ENCODE measurements around the gene LARGE1. TPM values are rescaled to one million over a fixed set of nuclear protein-coding genes. Genes with fewer than 3 reads are reported as not detected.

The LARGE1 gene
- total RNA-seq, 1 donor = 22.8 TPM

- H4K20me1 ChIP-seq (ENCODE audit: insufficient read depth, low read length) = no peaks in the 10 kb centered on the region
Observed at GRCh38 chr22:33270596-33270995, 649.7 kb downstream of the LARGE1 start.

DNA sequence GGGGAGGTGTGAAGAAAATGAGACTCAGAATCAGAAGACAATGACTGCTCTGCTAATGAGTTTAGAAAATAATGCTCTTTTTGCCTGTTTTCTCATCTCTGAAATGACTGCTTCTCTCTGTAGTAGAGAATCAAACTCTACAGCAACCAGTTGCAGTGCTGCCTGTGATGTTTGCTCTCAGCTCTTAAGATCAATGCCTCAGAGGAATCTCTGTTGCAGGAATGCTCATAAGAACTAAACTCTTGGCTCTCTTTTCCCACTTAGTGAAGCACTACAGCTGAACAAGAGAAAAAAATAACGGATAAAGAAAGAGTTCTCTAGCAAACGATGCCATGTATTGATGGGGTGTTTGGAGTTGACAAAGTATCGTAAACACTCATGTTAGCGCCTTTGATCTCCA lies 658.6 kb downstream of the LARGE1 start:
- DNase-seq (ENCODE audit: insufficient read length, low spot score, missing footprints) = peak; percentile 73
- H3K4me3 ChIP-seq (ENCODE audit: insufficient read depth, low read length) = no peak overlapping the region
- H3K36me3 ChIP-seq (ENCODE audit: insufficient read depth, low read length) = no peaks in the 10 kb centered on the region
- H3K79me2 ChIP-seq (ENCODE audit: insufficient read depth, low read length) = no peaks in the 10 kb centered on the region
- H3K9me3 ChIP-seq (ENCODE audit: low read depth, low read length) = no peaks in the 10 kb centered on the region
- no peaks in the 10 kb centered on the region for H3K4me1 ChIP-seq (ENCODE audit: insufficient read depth, low read length)
- no peak overlapping the region for H2AFZ ChIP-seq (ENCODE audit: low read length)
- no peaks in the 10 kb centered on the region for H4K20me1 ChIP-seq (ENCODE audit: insufficient read depth, low read length)
- H3K4me2 ChIP-seq (ENCODE audit: insufficient read depth, low read length) = no peak overlapping the region
- TF ChIP-seq, protein P1, sequence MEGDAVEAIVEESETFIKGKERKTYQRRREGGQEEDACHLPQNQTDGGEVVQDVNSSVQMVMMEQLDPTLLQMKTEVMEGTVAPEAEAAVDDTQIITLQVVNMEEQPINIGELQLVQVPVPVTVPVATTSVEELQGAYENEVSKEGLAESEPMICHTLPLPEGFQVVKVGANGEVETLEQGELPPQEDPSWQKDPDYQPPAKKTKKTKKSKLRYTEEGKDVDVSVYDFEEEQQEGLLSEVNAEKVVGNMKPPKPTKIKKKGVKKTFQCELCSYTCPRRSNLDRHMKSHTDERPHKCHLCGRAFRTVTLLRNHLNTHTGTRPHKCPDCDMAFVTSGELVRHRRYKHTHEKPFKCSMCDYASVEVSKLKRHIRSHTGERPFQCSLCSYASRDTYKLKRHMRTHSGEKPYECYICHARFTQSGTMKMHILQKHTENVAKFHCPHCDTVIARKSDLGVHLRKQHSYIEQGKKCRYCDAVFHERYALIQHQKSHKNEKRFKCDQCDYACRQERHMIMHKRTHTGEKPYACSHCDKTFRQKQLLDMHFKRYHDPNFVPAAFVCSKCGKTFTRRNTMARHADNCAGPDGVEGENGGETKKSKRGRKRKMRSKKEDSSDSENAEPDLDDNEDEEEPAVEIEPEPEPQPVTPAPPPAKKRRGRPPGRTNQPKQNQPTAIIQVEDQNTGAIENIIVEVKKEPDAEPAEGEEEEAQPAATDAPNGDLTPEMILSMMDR (IDR thresholded peaks at IDR 0.05; ENCODE audit: extremely low read depth, low read depth, low read length) = no peak
- no peak overlapping the region for H3K27ac ChIP-seq (ENCODE audit: low read depth, low read length)
- H3K27me3 ChIP-seq (ENCODE audit: insufficient read depth, low read length) = no peaks in the 10 kb centered on the region

More at GRCh38 chr22:33270596-33270995, 649.7 kb downstream of the LARGE1 start:
- no peak overlapping the region for H3K4me2 ChIP-seq (ENCODE audit: insufficient read depth, low read length)
- H2AFZ ChIP-seq (ENCODE audit: low read length) = no peak overlapping the region
- H3K4me3 ChIP-seq (ENCODE audit: insufficient read depth, low read length) = no peak overlapping the region
- H3K36me3 ChIP-seq (ENCODE audit: insufficient read depth, low read length) = no peaks in the 10 kb centered on the region
- no peaks in the 10 kb centered on the region for H3K4me1 ChIP-seq (ENCODE audit: insufficient read depth, low read length)
- no peak overlapping the region for H3K27ac ChIP-seq (ENCODE audit: low read depth, low read length)
- no peaks in the 10 kb centered on the region for H3K27me3 ChIP-seq (ENCODE audit: insufficient read depth, low read length)
- DNase-seq (ENCODE audit: insufficient read length, low spot score, missing footprints) = no peak
- TF ChIP-seq, protein P1 (IDR thresholded peaks at IDR 0.05; ENCODE audit: extremely low read depth, low read depth, low read length) = no peak
- no peaks in the 10 kb centered on the region for H3K9me3 ChIP-seq (ENCODE audit: low read depth, low read length)
- no peaks in the 10 kb centered on the region for H3K79me2 ChIP-seq (ENCODE audit: insufficient read depth, low read length)

GRCh38 chr22:33260498-33260897 lies 659.8 kb downstream of the LARGE1 start:
- TF ChIP-seq, protein P1 (IDR thresholded peaks at IDR 0.05; ENCODE audit: extremely low read depth, low read depth, low read length) = no peak
- no peaks in the 10 kb centered on the region for H3K79me2 ChIP-seq (ENCODE audit: insufficient read depth, low read length)
- H2AFZ ChIP-seq (ENCODE audit: low read length) = no peak overlapping the region
- H3K4me3 ChIP-seq (ENCODE audit: insufficient read depth, low read length) = no peak overlapping the region
- DNase-seq (ENCODE audit: insufficient read length, low spot score, missing footprints) = no peak
- no peaks in the 10 kb centered on the region for H3K9me3 ChIP-seq (ENCODE audit: low read depth, low read length)
- H3K27me3 ChIP-seq (ENCODE audit: insufficient read depth, low read length) = no peaks in the 10 kb centered on the region
- H3K36me3 ChIP-seq (ENCODE audit: insufficient read depth, low read length) = no peaks in the 10 kb centered on the region
- no peaks in the 10 kb centered on the region for H4K20me1 ChIP-seq (ENCODE audit: insufficient read depth, low read length)
- no peak overlapping the region for H3K27ac ChIP-seq (ENCODE audit: low read depth, low read length)
- H3K4me1 ChIP-seq (ENCODE audit: insufficient read depth, low read length) = no peaks in the 10 kb centered on the region
- no peak overlapping the region for H3K4me2 ChIP-seq (ENCODE audit: insufficient read depth, low read length)

DNA sequence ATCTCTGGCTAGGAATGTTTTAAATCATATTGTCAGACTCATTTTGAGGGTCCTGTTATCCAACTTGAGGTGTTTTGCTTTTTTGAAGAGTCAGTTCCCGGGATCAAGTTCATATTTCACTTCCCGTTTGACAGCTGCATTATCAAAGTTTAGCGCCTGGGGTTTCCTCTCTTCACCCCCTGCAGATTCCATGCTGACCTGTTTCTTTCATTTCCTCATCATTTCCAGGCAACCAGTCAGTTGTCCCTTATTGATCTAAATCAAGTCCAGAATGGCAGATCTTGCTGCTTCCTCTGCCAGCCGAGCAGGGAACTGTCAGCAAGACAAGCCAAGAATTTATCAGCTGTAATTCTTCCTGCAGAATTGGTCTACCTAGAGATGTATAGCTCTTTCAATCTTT lies 664.5 kb downstream of the LARGE1 start:
- Histone ChIP-seq H4K20me1 (ENCODE audit: insufficient read depth, low read length) (no peaks in the 10 kb centered on the region), H3K9me3 (ENCODE audit: low read depth, low read length) (no peaks in the 10 kb centered on the region), H2AFZ (ENCODE audit: low read length) (no peak overlapping the region), H3K27me3 (ENCODE audit: insufficient read depth, low read length) (no peaks in the 10 kb centered on the region), H3K79me2 (ENCODE audit: insufficient read depth, low read length) (no peaks in the 10 kb centered on the region), H3K4me2 (ENCODE audit: insufficient read depth, low read length) (no peak overlapping the region), H3K27ac (ENCODE audit: low read depth, low read length) (no peak overlapping the region), H3K36me3 (ENCODE audit: insufficient read depth, low read length) (no peaks in the 10 kb centered on the region), H3K4me3 (ENCODE audit: insufficient read depth, low read length) (no peak overlapping the region), H3K4me1 (ENCODE audit: insufficient read depth, low read length) (no peaks in the 10 kb centered on the region)
- DNase-seq (ENCODE audit: insufficient read length, low spot score, missing footprints) = no peak
- TF ChIP-seq, protein P1 (IDR thresholded peaks at IDR 0.05; ENCODE audit: extremely low read depth, low read depth, low read length) = no peak

All from osteoblast (primary cell).